Trophoblast cell (in vitro differentiated cells and primary cell): ENCODE measurements around the gene COPA.
A peak's percentile ranks its signal among the peaks of the same experiment; 100 is the strongest.

ENCODE experiments used
- DNase-seq, 2 donors: peaks; one replicate each; pipeline ENCODE4 v3.0.0-alpha.2; 2016
- H2AFZ ChIP-seq: 2 replicates; pipeline ENCODE4 v1.6.1; 2013; ENCODE audit warnings: low read length, moderate library complexity, mild to moderate bottlenecking; ENCODE audit not compliant: insufficient read depth, poor library complexity
- H2AK5ac ChIP-seq: 2 replicates; pipeline ENCODE4 v1.6.1; 2013; ENCODE audit warnings: mild to moderate bottlenecking, low read length
- H2BK120ac ChIP-seq: 2 replicates; pipeline ENCODE4 v1.6.1; 2013; ENCODE audit warnings: low read length, mild to moderate bottlenecking, moderate library complexity; ENCODE audit not compliant: insufficient read depth, poor library complexity
- H2BK12ac ChIP-seq: 2 replicates; pipeline ENCODE4 v1.6.1; 2013; ENCODE audit warnings: mild to moderate bottlenecking, low read length, moderate library complexity
- H2BK5ac ChIP-seq: 2 replicates; pipeline ENCODE4 v1.6.1; 2013; ENCODE audit warnings: low read length, low read depth, moderate library complexity, mild to moderate bottlenecking; ENCODE audit not compliant: poor library complexity
- H3K14ac ChIP-seq: 2 replicates; pipeline ENCODE4 v1.6.1; 2013; ENCODE audit warnings: mild to moderate bottlenecking, low read length
- H3K18ac ChIP-seq: 2 replicates; pipeline ENCODE4 v1.6.1; 2013; ENCODE audit warnings: mild to moderate bottlenecking, low read length
- H3K23ac ChIP-seq: 2 replicates; pipeline ENCODE4 v1.6.1; 2013; ENCODE audit warnings: low read length
- H3K27ac ChIP-seq: 2 replicates; pipeline ENCODE4 v1.5.1; 2013; ENCODE audit warnings: low read depth, mild to moderate bottlenecking, inconsistent platforms, low read length, moderate library complexity
- H3K27me3 ChIP-seq: 2 replicates; pipeline ENCODE4 v1.6.1; 2013; ENCODE audit warnings: inconsistent platforms, mild to moderate bottlenecking, low read length, moderate library complexity; ENCODE audit not compliant: insufficient read depth
- H3K36me3 ChIP-seq, 2 experiments: 1 replicate in 1 of 2; 2 replicates in 1 of 2; pipeline ENCODE4 v1.6.1; 2013; ENCODE audit warnings: low read length in 2 of 2, mild to moderate bottlenecking in 2 of 2, moderate library complexity in 1 of 2; ENCODE audit not compliant: insufficient read depth in 2 of 2, control insufficient read depth in 1 of 2
- H3K4ac ChIP-seq: 2 replicates; pipeline ENCODE4 v1.6.1; 2013; ENCODE audit warnings: low read depth, mild to moderate bottlenecking, low read length, moderate library complexity
- H3K4me1 ChIP-seq, 2 experiments: 1 replicate in 1 of 2; 2 replicates in 1 of 2; pipeline ENCODE4 v1.6.1; 2013; ENCODE audit warnings: low read length in 2 of 2, mild to moderate bottlenecking in 2 of 2, moderate library complexity in 1 of 2; ENCODE audit not compliant: insufficient read depth in 2 of 2, control insufficient read depth in 1 of 2
- H3K4me2 ChIP-seq: 2 replicates; pipeline ENCODE4 v1.6.1; 2013; ENCODE audit warnings: inconsistent platforms, mild to moderate bottlenecking, low read length, moderate library complexity
- H3K4me3 ChIP-seq: 2 replicates; pipeline ENCODE4 v1.5.1; 2013; ENCODE audit warnings: mild to moderate bottlenecking, low read depth, low read length, inconsistent platforms
- H3K79me1 ChIP-seq: one replicate; pipeline ENCODE4 v1.6.1; 2013; ENCODE audit warnings: low read length
- H3K79me2 ChIP-seq: 2 replicates; pipeline ENCODE4 v1.6.1; 2013; ENCODE audit warnings: low read length, mild to moderate bottlenecking; ENCODE audit not compliant: control insufficient read depth, insufficient read depth, poor library complexity
- H3K9ac ChIP-seq: 2 replicates; pipeline ENCODE4 v1.6.1; 2013; ENCODE audit warnings: mild to moderate bottlenecking, low read length
- H3K9me3 ChIP-seq: 2 replicates; pipeline ENCODE4 v1.6.1; 2013; ENCODE audit warnings: low read depth, mild to moderate bottlenecking, control low read depth, inconsistent platforms, low read length; ENCODE audit not compliant: insufficient read depth
- H4K12ac ChIP-seq: 2 replicates; pipeline ENCODE4 v1.6.1; 2013; ENCODE audit warnings: low read depth, mild to moderate bottlenecking, low read length, moderate library complexity
- H4K8ac ChIP-seq: 2 replicates; pipeline ENCODE4 v1.6.1; 2013; ENCODE audit warnings: low read depth, mild to moderate bottlenecking, low read length, moderate library complexity
- H4K91ac ChIP-seq: one replicate; pipeline ENCODE4 v1.6.1; 2013; ENCODE audit warnings: low read depth, mild to moderate bottlenecking, low read length, moderate library complexity
- WGBS: extraction: QIAGEN DNeasy Blood & Tissue Kit; methylation state at CpG from one replicate; pipeline ENCODE4 v1.1.7; 2013; ENCODE audit warnings: missing lambda C conversion rate; ENCODE audit not compliant: insufficient read length, insufficient coverage; ENCODE audit errors: extremely low coverage; 5-methylcytosine and 5-hydroxymethylcytosine counted together

COPA gene

GRCh38 chr1:160351629-160352028 is 8.6 kb upstream of the COPA start:
- Histone ChIP-seq H3K4me3 (no peak overlapping the region), H3K4ac (no peak overlapping the region), H3K79me2 (no peaks in the 10 kb centered on the region), H3K79me1 (no peaks in the 10 kb centered on the region), H3K27ac (no peak overlapping the region), H3K4me1 (no peaks in the 10 kb centered on the region), H2BK5ac (no peak overlapping the region), H4K8ac (no peak overlapping the region), H3K18ac (no peak overlapping the region), H2BK120ac (no peak overlapping the region), H4K91ac (no peak overlapping the region), H3K14ac (no peak overlapping the region), H3K27me3 (no peaks in the 10 kb centered on the region), H2AFZ (no peak overlapping the region), H3K23ac (no peak overlapping the region), H3K9ac (no peak overlapping the region), H2AK5ac (no peak overlapping the region), H3K36me3 (peaks cover 48 to 75% of the 10 kb centered on the region in 2 experiments), H3K9me3 (no peaks in the 10 kb centered on the region), H4K12ac (no peak overlapping the region), H3K4me2 (no peak overlapping the region), H2BK12ac (no peak overlapping the region)
- WGBS = no CpG with 5 or more reads among the region's 4 CpGs
- DNase-seq = no peak

- Histone ChIP-seq H3K4ac (no peak overlapping the region), H2BK5ac (no peak overlapping the region), H2AFZ (no peak overlapping the region), H2BK120ac (no peak overlapping the region), H2BK12ac (no peak overlapping the region), H4K91ac (no peak overlapping the region), H3K4me2 (no peak overlapping the region), H3K14ac (no peak overlapping the region), H3K27ac (no peak overlapping the region), H4K12ac (no peak overlapping the region), H3K79me1 (peaks cover 10% of the 10 kb centered on the region), H3K4me1 (peaks cover 0 to 2% of the 10 kb centered on the region in 2 experiments), H2AK5ac (no peak overlapping the region), H3K36me3 (peaks cover 18 to 39% of the 10 kb centered on the region in 2 experiments), H3K4me3 (no peak overlapping the region), H3K79me2 (peaks cover 15% of the 10 kb centered on the region), H4K8ac (no peak overlapping the region), H3K9me3 (no peaks in the 10 kb centered on the region), H3K27me3 (no peaks in the 10 kb centered on the region), H3K9ac (no peak overlapping the region), H3K23ac (no peak overlapping the region), H3K18ac (no peak overlapping the region)
- peak in 1 of 2 donors; percentile 6 for DNase-seq
- WGBS = no CpG with 5 or more reads among the region's 4 CpGs
These were observed 3.9 kb upstream of the COPA start for GRCh38 chr1:160346958-160347357.

GRCh38 chr1:160346463-160346862 is 3.4 kb upstream of the COPA start:
- no peaks in the 10 kb centered on the region for H3K9me3 ChIP-seq
- H3K36me3 ChIP-seq = peaks cover 14 to 34% of the 10 kb centered on the region in 2 experiments
- no peak overlapping the region for H4K8ac ChIP-seq
- H3K4ac ChIP-seq = no peak overlapping the region
- no peak overlapping the region for H4K91ac ChIP-seq
- H3K23ac ChIP-seq = no peak overlapping the region
- H3K27me3 ChIP-seq = no peaks in the 10 kb centered on the region
- no peak for DNase-seq
- no peak overlapping the region for H2BK5ac ChIP-seq
- H3K14ac ChIP-seq = no peak overlapping the region
- no peak overlapping the region for H3K18ac ChIP-seq
- no peak overlapping the region for H4K12ac ChIP-seq
- H3K27ac ChIP-seq = no peak overlapping the region
- no peak overlapping the region for H3K4me3 ChIP-seq
- H3K9ac ChIP-seq = no peak overlapping the region
- H3K4me1 ChIP-seq = peaks cover 0 to 2% of the 10 kb centered on the region in 2 experiments
- H3K79me1 ChIP-seq = peaks cover 10% of the 10 kb centered on the region
- H2AK5ac ChIP-seq = no peak overlapping the region
- no peak overlapping the region for H2BK12ac ChIP-seq
- no peak overlapping the region for H2AFZ ChIP-seq
- no peak overlapping the region for H3K4me2 ChIP-seq
- H3K79me2 ChIP-seq = peaks cover 15% of the 10 kb centered on the region
- no CpG with 5 or more reads among the region's 10 CpGs for WGBS
- no peak overlapping the region for H2BK120ac ChIP-seq

DNA sequence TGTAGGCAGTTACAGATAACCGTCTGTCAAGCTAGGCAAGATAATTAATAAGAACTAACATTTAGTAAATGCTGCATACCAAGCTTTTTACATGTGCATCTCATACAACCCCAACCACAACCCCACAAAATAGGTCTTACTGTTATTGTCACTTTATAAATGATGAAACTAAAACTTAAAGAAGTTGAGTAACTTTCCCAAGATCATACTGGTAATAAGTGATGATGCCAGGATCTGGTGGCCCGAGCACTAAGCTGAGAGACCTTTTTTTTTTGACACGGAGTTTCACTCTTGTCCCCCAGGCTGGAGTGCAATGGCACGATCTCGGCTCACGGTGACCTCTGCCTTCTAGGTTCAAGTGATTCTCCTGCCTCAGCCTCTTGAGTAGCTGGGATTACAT is 1.9 kb upstream of the COPA start:
- Histone ChIP-seq H4K91ac (no peak overlapping the region), H3K18ac (no peak overlapping the region), H4K8ac (no peak overlapping the region), H2AK5ac (no peak overlapping the region), H3K23ac (no peak overlapping the region), H2BK120ac (no peak overlapping the region), H3K4me2 (no peak overlapping the region), H3K4ac (no peak overlapping the region), H3K4me3 (no peak overlapping the region), H2BK12ac (no peak overlapping the region), H3K27ac (no peak overlapping the region), H3K9me3 (no peaks in the 10 kb centered on the region), H4K12ac (no peak overlapping the region), H3K79me2 (peaks cover 15% of the 10 kb centered on the region), H3K9ac (no peak overlapping the region), H3K79me1 (peaks cover 10% of the 10 kb centered on the region), H3K14ac (no peak overlapping the region), H2BK5ac (no peak overlapping the region), H3K4me1 (peaks cover 0 to 3% of the 10 kb centered on the region in 2 experiments), H3K36me3 (peaks cover 8 to 23% of the 10 kb centered on the region in 2 experiments), H2AFZ (no peak overlapping the region), H3K27me3 (no peaks in the 10 kb centered on the region)
- WGBS = no CpG with 5 or more reads among the region's 6 CpGs
- DNase-seq = no peak
